Common myeloid progenitor, CD34-positive (primary cell): ENCODE measurements around the gene TSPYL1.
"Not testable (repeated sequence)": the region's sequence is repeated elsewhere in the genome, so short reads cannot be mapped to it uniquely, and the experiment has no call there.

Source experiments
- CTCF ChIA-PET: fragments of 350-600 bp; sonication (Branson Sonifier 250); formaldehyde crosslinking; loops from one replicate; lab custom pipeline; 2021; ENCODE audit warnings: antibody characterized with exemption; lab: Charles Lee
- POLR2A ChIA-PET: fragments of 350-600 bp; sonication (Branson Sonifier 250); formaldehyde crosslinking; loops from one replicate; lab custom pipeline; 2021; ENCODE audit warnings: antibody characterized with exemption; lab: Charles Lee
- DNase-seq, 3 donors: peaks; one replicate each; pipeline versions ENCODE4 v3.0.0 to v3.0.0-alpha.2; 2013
- H3K27ac ChIP-seq, 2 experiments: 1 replicate in 1 of 2; 2 replicates in 1 of 2; pipeline ENCODE4 v1.7.0; 2013; ENCODE audit warnings: inconsistent platforms in 2 of 2, low read length in 2 of 2, mild to moderate bottlenecking in 2 of 2, low read depth in 1 of 2, moderate library complexity in 1 of 2; ENCODE audit not compliant: severe bottlenecking in 2 of 2, insufficient read depth in 1 of 2, poor library complexity in 1 of 2
- H3K27me3 ChIP-seq, 5 experiments: replicated peaks in 2 of 5; 1 replicate in 3 of 5; 2 replicates in 2 of 5; pipeline versions ENCODE4 v1.6.1 to v1.7.0; 2013; ENCODE audit warnings: low read length in 4 of 5, mild to moderate bottlenecking in 2 of 5, moderate library complexity in 2 of 5, inconsistent platforms in 1 of 5; ENCODE audit not compliant: insufficient read depth in 5 of 5, control insufficient read depth in 4 of 5
- H3K36me3 ChIP-seq, 4 experiments: 1 replicate in 2 of 4; 2 replicates in 2 of 4; pipeline versions ENCODE4 v1.6.1 to v1.7.0; 2013; ENCODE audit warnings: low read length in 3 of 4, control low read depth in 1 of 4, mild to moderate bottlenecking in 1 of 4; ENCODE audit not compliant: control insufficient read depth in 4 of 4, insufficient read depth in 4 of 4
- H3K4me1 ChIP-seq, 4 experiments: 1 replicate in 3 of 4; 2 replicates in 1 of 4; pipeline versions ENCODE4 v1.6.1 to v1.7.1; 2013; ENCODE audit warnings: low read length in 3 of 4, mild to moderate bottlenecking in 3 of 4, control low read depth in 1 of 4, inconsistent platforms in 1 of 4, moderate library complexity in 1 of 4; ENCODE audit not compliant: control insufficient read depth in 4 of 4, insufficient read depth in 4 of 4; ENCODE audit errors: control extremely low read depth in 1 of 4
- H3K4me3 ChIP-seq, 7 experiments: 1 replicate in 4 of 7; 2 replicates in 3 of 7; pipeline versions ENCODE4 v1.5.1 to v1.7.0; 2013; ENCODE audit warnings: mild to moderate bottlenecking in 7 of 7, low read length in 6 of 7, moderate library complexity in 6 of 7, inconsistent platforms in 2 of 7, low read depth in 2 of 7, control low read depth in 1 of 7; ENCODE audit not compliant: insufficient read depth in 4 of 7, control insufficient read depth in 1 of 7; ENCODE audit errors: extremely low read depth in 1 of 7
- H3K9me3 ChIP-seq, 5 experiments: 1 replicate in 4 of 5; 2 replicates in 1 of 5; pipeline versions ENCODE4 v1.6.1 to v1.7.1; 2013; ENCODE audit warnings: low read length in 4 of 5, mild to moderate bottlenecking in 2 of 5, inconsistent platforms in 1 of 5, low read depth in 1 of 5, moderate library complexity in 1 of 5; ENCODE audit not compliant: control insufficient read depth in 4 of 5, insufficient read depth in 2 of 5; ENCODE audit errors: control extremely low read depth in 1 of 5
- WGBS: methylation state at CpG from one replicate; pipeline ENCODE4 v1.1.5; 2013; ENCODE audit not compliant: insufficient coverage; 5-methylcytosine and 5-hydroxymethylcytosine counted together

Gene TSPYL1

GRCh38 chr6:116286773-116287358 lies 7.1 kb upstream of the TSPYL1 start:
- Histone ChIP-seq H3K9me3 (no peaks in the 10 kb centered on the region), H3K4me3 (no peak overlapping the region), H3K27me3 (no peaks in the 10 kb centered on the region), H3K27ac (no peak overlapping the region), H3K4me1 (peaks cover 0 to 5% (median 0%) of the 10 kb centered on the region in 4 experiments), H3K36me3 (no peaks in the 10 kb centered on the region)
- no peak for DNase-seq
- no CpG with 5 or more reads among the region's 1 CpG for WGBS
- ChIA-PET POLR2A (no interaction called here), CTCF (interaction anchor here (1.0 to 6.1 kb wide), 28 partner anchors 10 to 358 kb away, joined by 3 to 46 read pairs (median 6); partner anchors contain the start of gene CALHM6)

- peaks cover 9 to 21% (median 11%) of the 10 kb centered on the region in 4 experiments for H3K4me1 ChIP-seq
- CTCF ChIA-PET: interaction anchor here (2.3 kb wide), 1 partner anchor 16 kb away, joined by 7 read pairs; no protein-coding TSS in a partner anchor
- H3K27ac ChIP-seq, DNase-seq, POLR2A ChIA-PET, H3K4me3 ChIP-seq, H3K36me3 ChIP-seq, H3K9me3 ChIP-seq, H3K27me3 ChIP-seq: not testable (repeated sequence)
- WGBS: no CpG with 5 or more reads among the region's 4 CpGs
Observed at GRCh38 chr6:116284984-116285383, 5.3 kb upstream of the TSPYL1 start.

GRCh38 chr6:116283191-116283590 lies 3.5 kb upstream of the TSPYL1 start:
- WGBS: no CpG with 5 or more reads among the region's 1 CpG
- no peak overlapping the region for H3K4me3 ChIP-seq
- H3K36me3 ChIP-seq: peaks cover 0 to 5% (median 2%) of the 10 kb centered on the region in 4 experiments
- H3K9me3 ChIP-seq: no peaks in the 10 kb centered on the region
- ChIA-PET CTCF (interaction anchor here (0.8 to 2.3 kb wide), 5 partner anchors 9 to 252 kb away, joined by 3 to 7 read pairs (median 3); no protein-coding TSS in a partner anchor), POLR2A (no interaction called here)
- DNase-seq: no peak
- no peaks in the 10 kb centered on the region for H3K27me3 ChIP-seq
- H3K27ac ChIP-seq: no peak overlapping the region
- H3K4me1 ChIP-seq: peaks cover 18 to 30% (median 19%) of the 10 kb centered on the region in 4 experiments

- no peak for DNase-seq
- ChIA-PET POLR2A (interaction anchor here (0.6 kb wide), 1 partner anchor 106 kb away, joined by 4 read pairs; no protein-coding TSS in a partner anchor), CTCF (interaction anchor here (0.8 to 2.3 kb wide), 5 partner anchors 10 to 253 kb away, joined by 3 to 7 read pairs (median 3); no protein-coding TSS in a partner anchor)
- Histone ChIP-seq H3K27me3 (no peaks in the 10 kb centered on the region), H3K4me3 (peak overlapping the region in 1 of 7 experiments; percentile 48), H3K9me3 (no peaks in the 10 kb centered on the region), H3K4me1 (peaks cover 23 to 35% (median 24%) of the 10 kb centered on the region in 4 experiments), H3K36me3 (peaks cover 0 to 9% (median 7%) of the 10 kb centered on the region in 4 experiments), H3K27ac (no peak overlapping the region)
- no CpG with 5 or more reads among the region's 2 CpGs for WGBS
Observed at GRCh38 chr6:116282698-116283097, 3.0 kb upstream of the TSPYL1 start.

GRCh38 chr6:116280933-116281316 lies 1.2 kb upstream of the TSPYL1 start:
- Histone ChIP-seq H3K9me3 (no peaks in the 10 kb centered on the region), H3K4me1 (peaks cover 29 to 52% (median 39%) of the 10 kb centered on the region in 4 experiments), H3K4me3 (peak overlapping the region in 5 of 7 experiments; percentile 85 to 93 (median 91)), H3K27me3 (no peaks in the 10 kb centered on the region), H3K27ac (peak overlapping the region; percentile 99), H3K36me3 (peaks cover 0 to 9% (median 7%) of the 10 kb centered on the region in 4 experiments)
- POLR2A ChIA-PET: interaction anchor here (1.5 to 2.4 kb wide), 4 partner anchors 11 to 112 kb away, joined by 4 to 16 read pairs (median 4); no protein-coding TSS in a partner anchor
- CTCF ChIA-PET: interaction anchor here (0.6 to 5.4 kb wide), 5 partner anchors 12 to 251 kb away, joined by 3 to 53 read pairs (median 4); partner anchors contain the start of gene TSPYL4
- WGBS: 100% methylated on average over 4 of the region's 5 CpGs
- DNase-seq: no peak

- POLR2A ChIA-PET: interaction anchor here (0.6 to 2.4 kb wide), 8 partner anchors 11 to 1206 kb away, joined by 3 to 16 read pairs (median 4); partner anchors contain the start of genes DSE and RWDD1
- WGBS: 14% methylated on average over 3 of the region's 8 CpGs
- DNase-seq: peak; percentile 65 to 86 (median 80)
- H3K4me3 ChIP-seq: peak overlapping the region; percentile 78 to 98 (median 91)
- H3K27ac ChIP-seq: peak overlapping the region; percentile 99
- H3K4me1 ChIP-seq: peaks cover 31 to 56% (median 39%) of the 10 kb centered on the region in 4 experiments
- CTCF ChIA-PET: interaction anchor here (0.6 to 5.4 kb wide), 7 partner anchors 8 to 290 kb away, joined by 3 to 53 read pairs (median 4); partner anchors contain the start of gene TSPYL4
- no peaks in the 10 kb centered on the region for H3K9me3 ChIP-seq
- peaks cover 0 to 9% (median 7%) of the 10 kb centered on the region in 4 experiments for H3K36me3 ChIP-seq
- no peaks in the 10 kb centered on the region for H3K27me3 ChIP-seq
Observed at GRCh38 chr6:116280161-116280932, 617 bp upstream of the TSPYL1 start.
